Mesendoderm (in vitro differentiated cells): ENCODE measurements around the gene CLCNKB.

Source experiments
- DNase-seq: peaks from one replicate; pipeline ENCODE4 v3.0.0; 2013
- H2AK5ac ChIP-seq: 2 replicates; pipeline ENCODE4 v1.6.1; 2013; ENCODE audit warnings: low read length, inconsistent platforms
- H2BK120ac ChIP-seq: 2 replicates; pipeline ENCODE4 v1.6.1; 2013; ENCODE audit warnings: low read depth, mild to moderate bottlenecking, low read length, moderate library complexity, mixed read lengths
- H2BK15ac ChIP-seq: replicated peaks from 2 replicates; pipeline ENCODE4 v1.6.1; 2013; ENCODE audit warnings: low read depth, mild to moderate bottlenecking, moderate library complexity
- H2BK5ac ChIP-seq: 2 replicates; pipeline ENCODE4 v1.6.1; 2013; ENCODE audit warnings: low read length, inconsistent platforms
- H3K18ac ChIP-seq: 2 replicates; pipeline ENCODE4 v1.6.1; 2013; ENCODE audit warnings: mild to moderate bottlenecking, low read length, mixed read lengths
- H3K23ac ChIP-seq: one replicate; pipeline ENCODE4 v1.6.1; 2013; ENCODE audit warnings: low read length
- H3K27ac ChIP-seq: 2 replicates; pipeline ENCODE4 v1.5.1; 2013; ENCODE audit warnings: low read depth, mild to moderate bottlenecking, inconsistent platforms, low read length, moderate library complexity
- H3K27me3 ChIP-seq: 2 replicates; pipeline ENCODE4 v1.6.1; 2013; ENCODE audit warnings: low read length, control low read depth, mild to moderate bottlenecking, inconsistent platforms; ENCODE audit not compliant: insufficient read depth, poor library complexity
- H3K36me3 ChIP-seq: 2 replicates; pipeline ENCODE4 v1.6.1; 2013; ENCODE audit warnings: low read length, inconsistent platforms; ENCODE audit not compliant: control insufficient read depth, insufficient read depth
- H3K4ac ChIP-seq: one replicate; pipeline ENCODE4 v1.6.1; 2013; ENCODE audit warnings: low read depth, mild to moderate bottlenecking, low read length, moderate library complexity
- H3K4me1 ChIP-seq: 2 replicates; pipeline ENCODE4 v1.6.1; 2013; ENCODE audit warnings: low read depth, low read length, inconsistent platforms; ENCODE audit not compliant: control insufficient read depth
- H3K4me2 ChIP-seq: 2 replicates; pipeline ENCODE4 v1.6.1; 2013; ENCODE audit warnings: low read length
- H3K4me3 ChIP-seq: 2 replicates; pipeline ENCODE4 v1.5.1; 2013; ENCODE audit warnings: mild to moderate bottlenecking, low read length
- H3K56ac ChIP-seq: one replicate; pipeline ENCODE4 v1.6.1; 2013; ENCODE audit warnings: low read length
- H3K79me1 ChIP-seq: 2 replicates; pipeline ENCODE4 v1.6.1; 2013; ENCODE audit warnings: low read length, inconsistent platforms
- H3K79me2 ChIP-seq: 2 replicates; pipeline ENCODE4 v1.6.1; 2013; ENCODE audit warnings: mild to moderate bottlenecking, low read length; ENCODE audit not compliant: control insufficient read depth, insufficient read depth
- H3K9ac ChIP-seq: 2 replicates; pipeline ENCODE4 v1.6.1; 2013; ENCODE audit warnings: low read length, inconsistent platforms
- H4K5ac ChIP-seq: one replicate; pipeline ENCODE4 v1.6.1; 2013; ENCODE audit warnings: low read length
- H4K8ac ChIP-seq: one replicate; pipeline ENCODE4 v1.6.1; 2013; ENCODE audit warnings: low read depth, mild to moderate bottlenecking, control low read depth, low read length, moderate library complexity
- WGBS: extraction: QIAGEN DNeasy Blood & Tissue Kit; methylation state at CpG from one replicate; pipeline ENCODE4 v1.1.7; 2013; ENCODE audit warnings: low lambda C conversion rate, missing lambda C conversion rate; ENCODE audit not compliant: insufficient coverage; ENCODE audit errors: extremely low coverage; 5-methylcytosine and 5-hydroxymethylcytosine counted together

Gene CLCNKB

GRCh38 chr1:16015960-16016901 is 27.4 kb upstream of the CLCNKB start:
- Histone ChIP-seq H4K5ac (no peak overlapping the region), H3K36me3 (no peaks in the 10 kb centered on the region), H3K4ac (no peak overlapping the region), H3K56ac (no peak overlapping the region), H3K27me3 (no peaks in the 10 kb centered on the region), H3K79me2 (no peaks in the 10 kb centered on the region), H3K4me3 (no peak overlapping the region), H3K9ac (no peak overlapping the region), H3K23ac (no peak overlapping the region), H2BK15ac (no peak overlapping the region), H3K27ac (no peak overlapping the region), H3K4me1 (peaks cover 6% of the 10 kb centered on the region), H3K4me2 (no peak overlapping the region), H3K18ac (no peak overlapping the region), H4K8ac (no peak overlapping the region), H3K79me1 (no peaks in the 10 kb centered on the region), H2AK5ac (no peak overlapping the region), H2BK5ac (no peak overlapping the region), H2BK120ac (no peak overlapping the region)
- WGBS = no CpG with 5 or more reads among the region's 23 CpGs
- no peak for DNase-seq

GRCh38 chr1:16017076-16017460 is 26.5 kb upstream of the CLCNKB start:
- no peak overlapping the region for H3K9ac ChIP-seq
- DNase-seq = no peak

GRCh38 chr1:16017461-16018303 is 25.9 kb upstream of the CLCNKB start, which contains the start of gene HSPB7:
Gene HSPB7 (minus strand): TSS chr1:16018043. CDS start chr1:16017963, 80 bp downstream.
- H2AK5ac ChIP-seq = no peak within 1 kb of the TSS
- no peak within 1 kb of the TSS for H3K4me3 ChIP-seq
- no peak within 1 kb of the TSS for H2BK120ac ChIP-seq
- no peaks in the 10 kb centered on the region for H3K79me2 ChIP-seq
- H3K9ac ChIP-seq = no peak within 1 kb of the TSS
- H3K4me2 ChIP-seq = no peak within 1 kb of the TSS
- no CpG with 5 or more reads among the region's 37 CpGs for WGBS
- no peaks in the 10 kb centered on the region for H3K79me1 ChIP-seq
- no peak within 1 kb of the TSS for H3K18ac ChIP-seq
- H3K23ac ChIP-seq = no peak within 1 kb of the TSS
- H3K4me1 ChIP-seq = peaks cover 3% of the 10 kb centered on the region
- no peak within 1 kb of the TSS for H4K5ac ChIP-seq
- no peak within 1 kb of the TSS for H3K27ac ChIP-seq
- peak; percentile 74 for DNase-seq
- no peak within 1 kb of the TSS for H3K4ac ChIP-seq
- H2BK15ac ChIP-seq = no peak within 1 kb of the TSS
- H3K36me3 ChIP-seq = no peaks in the 10 kb centered on the region
- peak within 1 kb of the TSS; percentile 54 for H3K56ac ChIP-seq
- H3K27me3 ChIP-seq = no peaks in the 10 kb centered on the region
- no peak within 1 kb of the TSS for H4K8ac ChIP-seq
- H2BK5ac ChIP-seq = no peak within 1 kb of the TSS

More at GRCh38 chr1:16017076-16017460, 26.5 kb upstream of the CLCNKB start:
- Histone ChIP-seq H3K27me3 (no peaks in the 10 kb centered on the region), H3K4me3 (no peak overlapping the region), H3K79me1 (no peaks in the 10 kb centered on the region), H3K18ac (no peak overlapping the region), H3K4ac (no peak overlapping the region), H2BK5ac (no peak overlapping the region), H3K27ac (no peak overlapping the region), H3K23ac (no peak overlapping the region), H4K5ac (no peak overlapping the region), H3K56ac (no peak overlapping the region), H3K79me2 (no peaks in the 10 kb centered on the region), H2BK15ac (no peak overlapping the region), H3K36me3 (no peaks in the 10 kb centered on the region), H2AK5ac (no peak overlapping the region), H3K4me1 (peaks cover 6% of the 10 kb centered on the region), H4K8ac (no peak overlapping the region), H2BK120ac (no peak overlapping the region), H3K4me2 (no peak overlapping the region)
- no CpG with 5 or more reads among the region's 10 CpGs for WGBS

GRCh38 chr1:16018308-16018707 is 25.3 kb upstream of the CLCNKB start:
- Histone ChIP-seq H3K56ac (no peak overlapping the region), H3K36me3 (no peaks in the 10 kb centered on the region), H4K8ac (no peak overlapping the region), H3K23ac (no peak overlapping the region), H2BK120ac (no peak overlapping the region), H3K9ac (no peak overlapping the region), H3K27me3 (no peaks in the 10 kb centered on the region), H3K79me2 (no peaks in the 10 kb centered on the region), H3K4me2 (no peak overlapping the region), H2BK5ac (no peak overlapping the region), H4K5ac (no peak overlapping the region), H3K4ac (no peak overlapping the region), H3K4me3 (no peak overlapping the region), H2BK15ac (no peak overlapping the region), H3K18ac (no peak overlapping the region), H2AK5ac (no peak overlapping the region), H3K4me1 (peaks cover 3% of the 10 kb centered on the region), H3K79me1 (no peaks in the 10 kb centered on the region), H3K27ac (no peak overlapping the region)
- no CpG with 5 or more reads among the region's 4 CpGs for WGBS
- no peak for DNase-seq

- DNase-seq = no peak
- WGBS = no CpG with 5 or more reads among the region's 23 CpGs
- no peaks in the 10 kb centered on the region for H3K79me1 ChIP-seq
- H3K18ac ChIP-seq = no peak overlapping the region
- H3K4me2 ChIP-seq = no peak overlapping the region
- H3K36me3 ChIP-seq = no peaks in the 10 kb centered on the region
- H3K27ac ChIP-seq = no peak overlapping the region
- no peak overlapping the region for H3K9ac ChIP-seq
- H3K4ac ChIP-seq = no peak overlapping the region
- H4K5ac ChIP-seq = no peak overlapping the region
- H3K27me3 ChIP-seq = no peaks in the 10 kb centered on the region
- no peak overlapping the region for H3K4me3 ChIP-seq
- H2BK5ac ChIP-seq = no peak overlapping the region
- no peak overlapping the region for H4K8ac ChIP-seq
- no peaks in the 10 kb centered on the region for H3K4me1 ChIP-seq
- no peak overlapping the region for H3K56ac ChIP-seq
- H2BK15ac ChIP-seq = no peak overlapping the region
- H3K23ac ChIP-seq = no peak overlapping the region
- H2AK5ac ChIP-seq = no peak overlapping the region
- H2BK120ac ChIP-seq = no peak overlapping the region
- no peaks in the 10 kb centered on the region for H3K79me2 ChIP-seq
Observed at GRCh38 chr1:16018749-16019643, 24.6 kb upstream of the CLCNKB start.
